Liver (tissue), 3 donors: ENCODE measurements around the gene NKAIN2.

Source experiments
- CTCF ChIP-seq: fragments of 150-350 bp; IDR thresholded peaks from 2 replicates; pipeline ENCODE4 v1.5.1; 2017; ENCODE audit warnings: improper control_type of control experiment, low read depth, low read length; ENCODE audit not compliant: missing input control
- TF ChIP-seq, protein P1 (sequence below): IDR thresholded peaks from 2 replicates; pipeline ENCODE4 v1.6.1; 2016; ENCODE audit warnings: antibody characterized with exemption
- donor health status: healthy.
- donor health status: healthy.

GRCh38 chr6:124703541-124703940 lies 899.9 kb downstream of the NKAIN2 start:
- TF ChIP-seq, protein P1, sequence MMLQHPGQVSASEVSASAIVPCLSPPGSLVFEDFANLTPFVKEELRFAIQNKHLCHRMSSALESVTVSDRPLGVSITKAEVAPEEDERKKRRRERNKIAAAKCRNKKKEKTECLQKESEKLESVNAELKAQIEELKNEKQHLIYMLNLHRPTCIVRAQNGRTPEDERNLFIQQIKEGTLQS = no peak
- TF ChIP-seq CTCF = no peak
